HG03025 (cell line): ENCODE results near the gene LRPAP1.
"Not testable (repeated sequence)": the region's sequence is repeated elsewhere in the genome, so short reads cannot be mapped to it uniquely, and the experiment has no call there.

Experiments
- ATAC-seq: cut with Tn5 transposase; IDR thresholded peaks from one replicate; pipeline ENCODE4 v1.9.1; 2021; ENCODE audit warnings: mild to moderate bottlenecking, moderate library complexity; ENCODE audit not compliant: unreplicated experiment, low FRiP score

LRPAP1 gene

DNA sequence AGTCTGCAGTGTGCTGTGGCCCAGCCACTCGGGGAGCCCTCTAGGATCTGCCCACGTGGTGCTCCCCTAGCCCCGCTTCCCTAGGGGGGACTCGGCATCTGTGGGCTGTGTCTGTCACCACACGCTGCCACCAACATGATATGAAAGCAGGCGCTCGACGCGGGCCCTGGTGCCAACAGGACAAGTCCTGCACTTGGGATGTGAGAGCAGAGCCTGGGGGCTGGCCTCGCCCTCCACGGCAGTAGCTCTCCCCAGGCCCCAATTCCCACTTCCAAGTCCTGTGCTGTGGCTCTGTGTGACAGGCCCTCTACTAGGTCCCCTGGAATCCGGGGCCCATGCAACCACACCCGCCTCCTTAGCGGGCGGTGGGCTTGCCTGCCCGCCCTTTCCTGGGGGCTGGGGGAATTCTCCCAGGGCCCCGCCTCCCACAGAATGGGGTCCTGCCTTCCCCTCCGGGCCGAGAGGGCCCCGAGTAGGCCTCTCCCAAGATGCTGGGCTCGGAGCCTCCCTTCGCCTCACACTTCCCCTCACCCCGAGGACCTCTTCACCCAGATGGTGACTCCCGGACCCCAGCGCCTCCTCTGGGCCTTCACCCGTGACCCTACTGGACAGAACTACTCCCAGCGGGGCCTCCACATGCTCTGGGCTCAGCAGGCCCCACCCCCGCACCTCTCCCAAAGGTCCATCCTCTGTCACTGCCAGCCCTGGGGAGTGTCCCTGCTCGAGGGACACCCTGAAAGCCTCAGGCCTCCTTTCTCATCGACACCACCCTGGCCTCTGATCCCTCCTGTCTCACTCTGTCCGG lies 11.2 kb downstream of the LRPAP1 start:
- no peak for ATAC-seq

DNA sequence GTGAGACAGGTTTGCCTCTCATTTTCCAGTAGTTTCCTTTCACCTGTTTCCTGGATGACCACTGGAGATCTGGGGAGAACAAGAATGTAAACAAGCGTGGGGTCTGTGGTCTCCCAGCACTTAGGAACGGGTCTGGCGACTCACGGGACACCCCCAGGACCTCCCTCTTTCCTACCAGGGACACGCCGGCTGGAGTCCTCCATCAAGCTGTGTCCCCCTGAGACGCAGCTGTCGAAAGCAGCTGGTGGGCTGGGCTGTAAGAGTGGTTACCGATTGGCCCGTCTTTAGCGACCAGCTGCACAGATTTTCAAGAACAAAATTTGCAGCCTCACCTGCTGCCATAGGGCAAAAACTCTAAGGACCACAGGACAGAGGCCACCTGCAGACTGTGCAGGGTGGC lies 11.9 kb downstream of the LRPAP1 start:
- no peak for ATAC-seq

DNA sequence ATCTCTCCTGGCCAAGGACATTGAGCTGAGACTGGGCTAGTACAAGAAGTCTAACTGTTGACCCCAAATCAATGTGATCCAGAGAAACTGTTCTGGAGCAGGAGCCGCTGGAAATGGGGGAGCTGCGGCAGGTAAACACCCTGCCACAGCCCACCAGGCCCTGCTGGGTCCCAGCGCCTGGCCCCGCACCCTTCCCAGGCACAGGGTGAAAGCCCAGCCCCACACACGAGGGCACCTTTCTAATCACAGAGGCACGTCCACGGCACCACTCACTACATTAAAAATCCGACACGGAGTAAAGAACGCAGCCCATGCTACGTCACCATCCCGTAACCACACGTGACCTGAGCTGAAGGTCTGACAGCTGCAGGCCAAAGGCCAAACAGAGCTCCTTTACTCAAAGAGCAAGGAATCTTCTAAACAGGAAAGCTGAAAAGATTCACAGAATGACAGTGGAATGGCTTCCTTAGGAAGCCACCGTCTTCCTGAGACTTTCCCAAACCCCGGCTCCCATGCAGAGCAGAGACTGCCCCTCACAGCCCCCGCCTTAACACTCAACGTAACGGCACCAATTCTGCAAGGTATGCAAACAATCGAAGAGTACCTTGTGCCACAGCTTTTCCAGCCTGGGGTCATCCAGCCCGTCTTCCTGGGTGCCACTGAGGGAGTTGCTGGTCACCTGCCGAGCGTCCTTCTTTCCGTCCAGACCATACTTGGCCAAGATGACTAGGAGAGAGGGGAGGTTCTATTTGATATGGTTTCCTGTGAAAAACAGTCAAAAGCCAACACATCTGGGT lies 12.6 kb downstream of the LRPAP1 start:
- ATAC-seq = no peak

DNA sequence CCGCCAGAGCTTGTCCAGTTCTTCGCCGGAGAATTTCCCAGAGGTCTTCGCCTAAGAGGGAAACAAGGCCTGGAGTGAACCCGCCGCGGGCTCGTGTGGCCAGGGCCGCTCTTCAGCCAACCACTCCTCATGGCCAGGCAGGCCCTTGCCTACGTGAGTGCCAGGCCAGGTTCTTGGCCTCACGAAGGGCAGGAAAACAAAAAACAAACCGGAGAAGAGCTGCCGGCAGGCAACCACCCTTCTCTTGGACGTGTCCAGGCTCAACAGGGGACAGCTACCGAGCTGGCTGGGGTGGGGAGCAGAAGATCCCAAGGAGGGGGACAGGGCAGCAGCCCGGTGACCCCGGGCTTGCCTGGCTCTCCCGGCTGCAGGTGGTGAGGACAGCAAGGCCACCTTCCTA lies 13.3 kb downstream of the LRPAP1 start:
- ATAC-seq = no peak

DNA sequence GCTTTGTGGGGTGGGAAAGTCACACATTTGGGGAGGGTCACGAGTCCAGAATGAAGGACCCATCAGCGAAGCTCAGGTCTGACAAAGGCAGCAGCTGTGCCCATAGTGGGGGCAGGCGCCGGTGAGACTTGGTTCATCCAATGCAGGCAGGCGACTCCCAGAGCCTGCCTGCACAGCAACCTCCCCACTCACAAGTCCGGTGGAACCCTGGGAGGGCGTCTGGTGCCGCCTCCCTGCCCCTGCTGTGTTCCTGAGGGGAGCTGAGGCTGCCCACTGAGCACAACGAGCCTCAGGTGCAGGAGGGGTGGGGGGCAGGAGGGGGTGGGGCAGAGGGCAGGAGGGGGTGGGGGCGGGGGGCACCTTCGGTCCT lies 13.7 kb downstream of the LRPAP1 start:
- no peak for ATAC-seq

DNA sequence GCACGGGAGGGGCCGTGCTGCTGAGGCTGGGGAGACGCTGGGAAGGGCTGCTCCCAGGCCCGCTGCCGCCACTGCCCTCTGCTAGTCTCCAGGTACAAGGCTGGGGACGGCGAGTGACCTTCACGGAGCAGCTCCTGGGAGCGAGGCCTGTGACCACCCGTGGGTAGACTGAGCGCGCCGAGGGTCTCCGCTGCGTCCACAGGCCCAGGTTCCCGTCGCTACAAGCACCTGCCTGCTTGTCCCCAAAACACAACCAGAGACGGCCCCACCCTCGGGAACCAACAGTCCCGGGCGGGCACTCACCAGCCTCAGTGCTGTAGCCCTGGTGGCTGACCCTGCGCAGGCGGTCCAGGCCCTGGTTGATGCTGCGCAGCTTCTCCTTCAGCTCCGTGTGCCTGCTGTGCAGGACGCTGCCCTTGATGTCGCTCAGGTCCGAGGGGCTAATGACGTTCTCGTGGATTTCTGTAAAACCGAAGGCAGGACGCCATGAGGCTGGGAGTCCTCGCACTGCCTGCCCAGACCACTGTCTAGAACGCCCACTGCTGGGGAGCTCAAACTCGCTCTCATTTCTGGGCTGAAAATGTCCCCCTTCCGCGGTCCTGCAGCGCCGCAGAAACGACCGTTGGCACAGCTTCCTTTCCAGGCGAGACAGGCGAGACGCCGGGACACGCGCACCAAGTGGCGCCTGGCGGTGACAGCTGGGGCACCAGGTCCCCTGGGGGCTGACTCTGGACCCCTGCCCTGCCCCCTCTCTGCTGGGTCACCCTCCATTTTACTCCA lies 14.3 kb downstream of the LRPAP1 start:
- no peak for ATAC-seq

DNA sequence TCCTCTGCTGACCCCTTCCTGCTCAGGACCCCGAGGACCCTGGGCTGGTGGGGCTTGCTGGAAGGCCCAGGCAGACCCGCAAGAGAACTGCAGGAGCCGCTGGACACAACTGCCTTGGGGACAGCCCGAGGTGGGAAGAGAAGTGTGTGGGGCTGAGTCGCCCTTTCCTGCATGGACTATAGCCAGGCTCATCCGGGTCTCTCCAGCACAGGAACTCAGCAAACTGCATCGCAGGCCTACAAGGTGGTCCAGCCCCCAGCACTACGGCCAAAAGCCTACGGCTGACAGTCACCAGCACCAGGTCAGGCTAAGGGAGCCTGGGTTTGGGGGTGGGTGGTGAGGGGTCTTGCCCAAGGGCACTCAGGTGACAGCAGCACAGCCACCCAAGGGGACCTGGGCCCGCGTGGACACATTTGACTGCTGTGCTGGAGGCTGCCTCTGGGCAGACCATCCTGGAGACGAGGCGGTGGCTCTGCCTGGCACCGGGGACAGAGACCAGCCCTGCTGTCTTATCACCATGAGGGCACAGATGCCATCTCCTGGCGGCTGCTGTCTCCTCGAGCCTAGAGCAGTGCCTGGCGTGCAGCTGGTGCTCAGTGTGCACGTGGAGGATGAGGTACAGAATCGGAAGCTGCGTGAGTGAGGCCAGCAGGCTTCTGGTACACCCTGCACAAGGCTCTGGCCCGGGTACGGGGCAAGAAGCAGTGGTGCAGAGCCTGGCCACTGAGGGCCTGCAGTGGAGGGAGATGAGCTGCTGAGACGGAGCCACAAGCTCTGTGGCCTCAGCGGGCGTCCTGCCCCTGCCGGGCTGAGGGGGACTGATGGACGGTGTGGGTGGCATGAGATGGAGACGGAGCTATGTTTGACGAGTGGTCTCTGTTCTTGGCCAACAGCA lies 15.1 kb downstream of the LRPAP1 start:
- ATAC-seq = no peak

DNA sequence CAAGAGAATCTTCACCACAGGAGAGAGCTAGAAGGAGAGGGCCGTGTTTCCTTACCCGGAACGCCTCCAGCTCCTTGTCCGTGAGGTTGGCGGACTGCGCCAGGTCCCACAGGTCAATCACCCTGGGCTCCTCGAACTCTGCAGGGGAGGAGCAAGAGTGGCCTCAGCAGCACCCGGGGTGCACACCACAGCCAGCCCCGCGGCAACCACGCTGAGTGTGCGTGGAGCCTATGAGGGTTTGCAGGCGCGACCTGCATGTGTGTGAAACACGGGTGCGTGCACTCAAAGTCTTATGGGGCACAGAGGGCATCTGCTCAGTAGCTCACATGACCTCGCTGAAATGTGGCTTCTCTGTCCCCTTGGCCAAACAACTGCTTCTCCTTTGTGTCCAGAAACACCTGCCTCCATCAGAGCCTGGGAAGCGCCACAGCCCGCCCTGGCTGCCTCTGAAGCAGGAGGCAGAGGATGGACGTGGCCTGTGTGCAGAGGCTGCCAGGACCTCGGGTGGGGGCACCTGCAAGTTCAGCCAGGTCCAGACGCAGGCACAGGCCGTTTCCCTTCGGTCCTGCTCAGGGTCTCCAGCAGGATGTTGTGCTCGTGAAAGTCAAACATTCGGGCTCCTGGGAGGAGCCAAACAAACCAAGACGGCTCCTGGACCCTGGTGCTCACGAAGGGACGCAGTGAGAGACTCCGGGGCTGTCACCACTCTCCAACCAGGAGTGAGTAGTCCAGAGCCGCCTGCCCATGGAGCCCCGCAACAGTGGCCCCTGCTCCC lies 16.0 kb downstream of the LRPAP1 start:
- ATAC-seq = no peak

DNA sequence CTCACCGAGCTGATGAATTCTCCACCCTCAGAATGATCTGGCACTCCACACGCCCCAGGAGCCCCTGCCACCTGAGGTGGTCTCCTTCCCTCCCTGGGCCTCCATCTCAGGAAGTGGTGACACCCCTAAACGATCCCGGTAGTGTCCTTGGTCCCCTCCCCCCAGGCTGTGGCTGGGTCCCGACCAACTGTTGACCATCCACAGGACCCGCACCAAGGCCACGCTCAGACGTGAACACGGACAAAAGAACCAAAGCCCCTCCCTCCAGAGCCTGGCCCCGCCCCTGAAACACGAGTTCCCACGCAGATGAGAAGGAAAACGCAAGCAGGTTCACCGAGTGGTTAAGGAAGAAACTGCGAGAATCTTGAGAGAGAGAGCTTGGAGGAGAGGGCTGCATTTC lies 16.6 kb downstream of the LRPAP1 start:
- ATAC-seq = no peak

DNA sequence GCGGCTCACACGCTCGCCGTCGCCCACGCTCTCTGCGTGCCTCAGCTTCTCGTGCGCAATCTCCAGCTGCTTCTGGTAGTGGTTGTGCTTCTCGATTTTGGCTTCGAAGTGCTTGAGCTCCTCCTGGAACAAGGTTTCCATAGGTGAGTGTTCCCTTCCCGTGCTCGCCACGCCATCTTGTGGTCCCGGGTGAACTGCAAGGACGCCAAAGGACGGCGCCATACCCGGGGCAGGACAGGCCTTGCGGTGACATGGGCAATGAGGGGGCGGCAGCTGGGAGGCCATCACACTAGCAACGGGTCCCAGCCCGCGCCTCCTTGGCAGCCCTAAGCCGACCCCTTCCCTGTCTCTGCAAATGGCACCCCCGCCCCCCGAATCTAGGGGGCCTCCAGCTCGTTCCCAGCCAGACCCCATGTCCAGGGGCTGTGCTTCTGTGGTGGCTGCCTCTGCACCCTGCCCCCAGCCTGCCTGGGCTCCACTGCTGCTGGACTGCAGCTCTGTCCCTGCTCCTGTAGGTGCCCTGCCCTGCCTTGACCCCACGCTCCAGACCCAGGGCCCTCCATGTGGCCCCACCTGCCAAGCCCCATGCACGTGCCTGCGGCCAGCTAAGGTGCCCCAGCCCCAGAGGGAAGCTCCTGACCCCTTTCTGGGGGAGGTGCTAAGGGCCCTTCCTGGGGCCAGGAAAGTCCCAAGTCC lies 17.3 kb downstream of the LRPAP1 start:
- no peak for ATAC-seq

DNA sequence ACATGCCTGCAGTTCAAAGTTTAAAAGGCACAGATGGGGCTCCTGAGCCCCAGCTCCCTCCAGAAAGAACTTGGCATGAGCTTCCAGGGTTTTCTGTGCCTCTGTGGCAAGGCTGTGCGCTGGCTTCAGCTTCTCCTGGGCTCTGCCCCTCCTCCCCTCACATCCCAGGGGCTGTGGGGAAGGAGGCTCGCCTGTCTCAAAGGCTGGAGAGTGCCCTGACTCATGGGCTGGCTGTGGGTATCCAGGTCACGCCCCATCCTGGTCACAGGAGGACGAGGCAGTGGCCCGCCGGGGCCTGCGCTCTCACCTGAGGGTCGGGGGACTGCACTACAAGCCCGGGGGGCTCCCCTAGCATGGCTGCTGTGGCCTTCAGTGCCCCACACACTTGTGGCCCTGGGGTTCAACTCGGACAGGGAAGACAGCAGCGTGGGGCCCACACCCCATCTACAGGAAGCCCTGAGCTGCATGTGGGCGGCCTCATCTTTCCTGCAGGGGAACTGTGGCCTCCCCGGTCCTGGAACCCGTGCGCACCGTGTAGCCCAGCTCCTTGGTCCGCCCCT lies 17.9 kb downstream of the LRPAP1 start:
- no peak for ATAC-seq

DNA sequence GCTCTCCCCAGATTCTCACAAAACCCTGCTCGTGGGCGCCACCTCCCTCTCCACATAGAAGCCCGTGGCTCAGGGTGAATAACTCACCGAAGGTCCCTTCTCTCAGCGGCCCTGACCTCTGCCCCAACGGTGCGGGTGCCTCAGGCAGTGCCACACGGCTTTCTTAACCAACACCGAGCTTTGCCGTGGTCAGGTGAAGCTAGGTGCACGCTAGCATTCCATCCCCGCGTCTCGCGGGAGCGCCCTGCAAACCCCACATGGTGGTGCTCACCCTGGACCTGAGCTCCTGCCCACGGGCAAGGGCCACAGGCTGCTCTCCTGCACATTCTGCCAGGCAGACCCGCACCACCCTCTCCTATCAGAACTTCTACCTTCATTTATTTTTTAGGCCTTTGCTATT lies 18.4 kb downstream of the LRPAP1 start:
- no peak for ATAC-seq

DNA sequence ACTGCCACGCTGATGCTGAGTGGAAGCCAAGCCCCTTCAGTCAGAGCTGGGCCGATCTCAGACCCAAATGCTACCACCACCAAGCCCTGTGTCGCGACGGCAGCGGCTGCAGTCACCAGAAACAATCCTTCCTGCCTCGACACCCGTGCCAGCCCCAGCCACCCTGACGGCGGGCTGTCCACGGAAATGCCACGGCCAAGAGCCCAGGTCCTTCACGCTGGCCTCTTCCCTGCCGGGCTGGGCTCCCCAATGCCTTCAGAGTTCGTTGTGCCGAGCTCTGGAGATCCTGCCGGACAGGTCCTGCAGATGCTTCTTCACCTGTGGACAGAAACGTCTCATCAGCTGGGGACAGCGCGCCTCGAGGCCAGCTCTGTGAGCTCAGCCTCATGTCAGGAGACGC lies 19.5 kb downstream of the LRPAP1 start:
- ATAC-seq = no peak

DNA sequence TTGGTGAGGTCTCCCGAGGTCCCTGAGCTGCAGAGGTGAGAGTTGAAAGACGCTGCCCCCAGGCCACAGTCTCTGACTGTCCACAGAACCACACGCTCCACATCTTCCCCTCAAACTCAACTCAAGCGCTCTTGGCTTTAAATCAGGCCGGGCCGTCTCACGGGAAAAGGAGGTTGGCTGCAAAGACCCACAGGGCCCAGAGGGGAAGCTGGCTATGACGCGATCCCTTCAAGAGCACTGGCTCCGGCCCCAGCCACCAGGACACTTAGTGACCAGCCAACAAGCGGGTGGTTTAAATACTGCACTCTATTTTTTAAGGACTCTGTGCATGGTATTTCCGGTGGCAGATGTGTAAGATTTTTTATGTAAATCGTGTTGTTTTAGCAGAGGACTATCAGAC lies 19.9 kb downstream of the LRPAP1 start:
- ATAC-seq = no peak

DNA sequence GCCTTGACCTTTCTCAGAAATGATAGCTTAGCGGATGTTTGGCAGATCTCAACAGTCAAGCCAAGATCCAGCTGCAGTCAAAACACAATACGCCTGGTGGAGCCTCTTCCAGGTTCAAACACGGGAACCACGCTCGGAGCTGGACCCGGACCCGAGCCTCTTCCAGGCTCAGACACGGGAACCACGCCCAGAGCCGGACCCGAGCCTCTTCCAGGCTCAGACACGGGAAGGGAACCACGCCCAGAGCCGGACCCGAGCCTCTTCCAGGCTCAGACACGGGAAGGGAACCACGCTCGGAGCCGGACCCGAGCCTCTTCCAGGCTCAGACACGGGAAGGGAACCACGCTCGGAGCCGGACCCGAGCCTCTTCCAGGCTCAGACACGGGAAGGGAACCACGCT lies 20.6 kb downstream of the LRPAP1 start:
- ATAC-seq = not testable (repeated sequence)

DNA sequence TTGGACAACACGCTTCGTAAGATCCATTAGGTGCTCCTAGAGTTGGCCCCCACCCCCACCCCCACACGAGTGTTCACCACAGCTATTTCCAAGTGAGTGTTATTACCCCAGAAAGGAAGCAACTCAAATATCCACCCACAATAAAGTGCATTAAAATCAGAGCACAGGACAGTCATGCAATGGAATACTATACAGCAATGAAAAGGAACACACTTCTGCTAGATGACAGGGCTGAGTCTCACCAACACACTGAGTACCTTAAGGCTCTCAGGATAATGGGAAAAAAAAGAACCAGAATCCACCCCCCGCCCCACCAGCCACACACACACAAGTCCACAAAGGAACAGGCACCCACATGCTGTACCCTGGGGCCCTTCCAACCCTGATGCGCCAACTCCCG lies 21.0 kb downstream of the LRPAP1 start:
- ATAC-seq = no peak

DNA sequence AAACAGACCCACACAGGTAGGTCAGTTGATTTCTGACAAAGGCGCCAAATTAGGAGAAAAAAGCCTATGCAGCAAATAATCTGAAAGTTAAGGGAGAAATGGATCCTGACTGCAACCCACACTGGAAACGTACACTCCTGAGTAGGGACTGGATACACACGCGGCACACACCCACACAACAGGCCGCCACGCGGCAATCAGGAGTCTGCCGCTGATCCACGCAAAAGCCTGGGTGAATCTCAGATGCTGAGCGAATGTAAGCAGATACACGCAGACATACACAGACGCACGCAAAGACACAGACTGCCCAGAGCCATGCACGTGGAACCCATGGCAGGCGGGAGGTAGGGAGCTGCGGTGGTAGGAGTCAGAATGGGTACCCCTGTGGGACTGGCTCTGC lies 21.7 kb downstream of the LRPAP1 start:
- ATAC-seq = no peak

DNA sequence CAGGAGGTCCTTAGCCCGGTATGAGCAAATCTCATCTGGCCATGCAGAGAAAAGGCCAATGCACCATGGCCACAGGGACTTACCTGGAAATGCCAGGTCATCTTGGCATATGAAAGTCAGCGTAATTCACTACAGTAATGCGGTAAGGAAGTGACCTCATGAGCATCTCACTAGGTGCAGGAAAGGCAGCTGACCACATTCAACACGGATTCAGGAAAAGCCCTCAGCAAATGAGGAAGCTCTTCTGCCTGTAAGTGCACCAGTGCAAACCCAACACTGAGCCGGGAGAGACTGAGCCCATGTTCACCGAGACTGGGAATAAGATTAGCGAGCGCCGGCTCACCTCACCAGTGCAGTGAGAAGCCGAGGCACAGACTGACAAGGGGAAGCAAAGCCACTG lies 23.7 kb downstream of the LRPAP1 start:
- no peak for ATAC-seq

DNA sequence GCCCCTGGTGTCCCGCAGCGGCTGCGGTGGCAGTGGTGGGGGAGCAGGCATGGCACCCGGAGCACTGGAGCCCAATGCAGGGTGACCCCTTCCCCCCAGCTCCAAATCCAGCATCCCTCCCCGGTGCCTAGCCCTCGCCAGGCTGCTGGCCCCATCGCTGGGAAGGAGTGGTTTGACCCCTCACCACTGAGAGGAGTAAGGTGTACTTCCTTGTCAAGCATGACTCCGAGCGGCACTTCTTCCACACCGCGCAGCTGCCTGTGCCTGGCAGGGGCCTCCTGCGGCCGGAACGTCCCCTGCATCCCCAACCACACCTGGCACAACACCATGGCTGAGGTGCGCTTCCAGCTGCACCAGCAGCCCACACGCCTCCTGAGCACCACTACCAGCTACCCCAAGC lies 27.0 kb downstream of the LRPAP1 start:
- no peak for ATAC-seq
